GM18508 (cell line): ENCODE results near the gene BOC.

ENCODE experiments used
- ATAC-seq: cut with Tn5 transposase; IDR thresholded peaks from one replicate; pipeline ENCODE4 v1.9.1; 2021; ENCODE audit warnings: moderate number of reproducible peaks; ENCODE audit not compliant: insufficient read depth, unreplicated experiment

The BOC gene

DNA sequence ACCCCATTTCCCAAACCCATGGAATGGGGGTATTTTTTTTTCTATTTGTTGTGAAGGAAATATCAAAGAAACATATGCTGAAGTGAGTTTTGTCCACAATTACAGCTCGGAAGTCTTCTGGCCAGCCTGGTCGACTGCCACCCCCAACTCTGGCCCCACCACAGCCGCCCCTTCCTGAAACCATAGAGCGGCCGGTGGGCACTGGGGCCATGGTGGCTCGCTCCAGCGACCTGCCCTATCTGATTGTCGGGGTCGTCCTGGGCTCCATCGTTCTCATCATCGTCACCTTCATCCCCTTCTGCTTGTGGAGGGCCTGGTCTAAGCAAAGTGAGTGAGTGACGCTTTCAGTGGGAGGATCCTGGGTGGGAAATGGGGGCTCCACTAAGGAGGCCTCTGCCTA is 71.9 kb downstream of the BOC start:
- ATAC-seq: no peak

GRCh38 chr3:113284453-113285050 is 73.2 kb downstream of the BOC start:
- no peak for ATAC-seq

DNA sequence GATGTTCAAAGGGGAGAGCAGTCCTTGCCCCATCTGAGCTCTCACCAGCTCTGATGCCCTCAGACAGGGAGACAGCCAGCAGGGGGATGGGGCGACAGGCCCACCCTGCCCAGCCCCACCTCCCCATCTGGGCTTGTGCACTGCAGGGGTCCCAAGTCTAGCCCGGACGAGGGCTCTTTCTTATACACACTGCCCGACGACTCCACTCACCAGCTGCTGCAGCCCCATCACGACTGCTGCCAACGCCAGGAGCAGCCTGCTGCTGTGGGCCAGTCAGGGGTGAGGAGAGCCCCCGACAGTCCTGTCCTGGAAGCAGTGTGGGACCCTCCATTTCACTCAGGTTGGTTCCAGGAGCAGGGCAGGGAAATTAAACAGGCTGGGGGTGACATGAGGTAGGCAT is 73.9 kb downstream of the BOC start:
- ATAC-seq: no peak

- ATAC-seq: no peak
These were observed 74.4 kb downstream of the BOC start for GRCh38 chr3:113285741-113286140.

DNA sequence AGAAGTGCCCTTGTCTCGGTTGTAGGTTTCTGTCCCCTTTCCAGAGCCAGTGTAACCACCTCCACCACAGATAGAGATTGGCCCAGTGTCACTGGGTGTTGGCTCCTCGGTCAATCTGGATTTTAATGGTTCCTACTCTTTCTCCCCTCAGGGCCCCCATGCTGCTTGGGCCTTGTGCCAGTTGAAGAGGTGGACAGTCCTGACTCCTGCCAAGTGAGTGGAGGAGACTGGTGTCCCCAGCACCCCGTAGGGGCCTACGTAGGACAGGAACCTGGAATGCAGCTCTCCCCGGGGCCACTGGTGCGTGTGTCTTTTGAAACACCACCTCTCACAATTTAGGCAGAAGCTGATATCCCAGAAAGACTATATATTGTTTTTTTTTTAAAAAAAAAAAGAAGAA is 75.2 kb downstream of the BOC start:
- no peak for ATAC-seq

DNA sequence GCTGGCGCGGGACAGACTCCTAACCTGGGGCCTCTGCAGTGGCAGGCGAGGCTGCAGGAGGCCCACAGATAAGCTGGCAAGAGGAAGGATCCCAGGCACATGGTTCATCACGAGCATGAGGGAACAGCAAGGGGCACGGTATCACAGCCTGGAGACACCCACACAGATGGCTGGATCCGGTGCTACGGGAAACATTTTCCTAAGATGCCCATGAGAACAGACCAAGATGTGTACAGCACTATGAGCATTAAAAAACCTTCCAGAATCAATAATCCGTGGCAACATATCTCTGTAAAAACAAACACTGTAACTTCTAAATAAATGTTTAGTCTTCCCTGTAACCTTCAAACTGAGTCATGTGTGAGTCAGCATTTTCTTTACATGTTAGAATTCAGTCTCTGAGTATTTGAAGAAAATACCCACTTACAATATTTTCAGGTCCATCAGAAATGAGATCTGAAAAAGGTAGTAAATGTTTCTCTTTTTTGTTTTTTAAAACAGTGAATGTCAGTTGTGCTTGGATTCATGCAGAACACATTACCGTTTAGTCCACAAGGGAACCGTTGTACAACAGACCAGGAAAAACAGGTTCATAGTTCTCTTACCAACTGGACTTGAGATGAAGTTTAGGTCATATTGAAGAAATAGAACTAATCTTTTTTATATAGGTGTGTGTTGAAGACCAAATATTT is 75.9 kb downstream of the BOC start:
- no peak for ATAC-seq

GRCh38 chr3:113287803-113288648 is 76.7 kb downstream of the BOC start:
- ATAC-seq: no peak

DNA sequence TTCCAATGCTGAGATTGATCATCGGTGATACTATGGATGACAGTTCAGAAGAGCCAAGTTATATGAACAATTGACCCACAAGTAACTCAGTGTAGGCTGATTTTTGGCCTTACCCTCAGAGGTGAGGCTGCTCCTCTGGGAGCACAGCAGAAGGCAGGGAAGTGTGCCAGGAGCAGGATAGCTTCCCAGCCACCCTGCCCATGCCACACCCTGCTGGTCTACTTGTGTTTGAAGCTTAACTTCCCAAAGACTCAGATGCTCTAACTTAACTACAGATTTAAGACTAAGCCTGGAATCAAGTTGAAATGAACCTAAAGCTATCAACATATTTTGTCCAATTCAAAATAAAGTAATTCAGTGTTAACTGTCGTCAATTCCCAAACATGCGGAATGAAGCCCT is 77.5 kb downstream of the BOC start:
- ATAC-seq: no peak

DNA sequence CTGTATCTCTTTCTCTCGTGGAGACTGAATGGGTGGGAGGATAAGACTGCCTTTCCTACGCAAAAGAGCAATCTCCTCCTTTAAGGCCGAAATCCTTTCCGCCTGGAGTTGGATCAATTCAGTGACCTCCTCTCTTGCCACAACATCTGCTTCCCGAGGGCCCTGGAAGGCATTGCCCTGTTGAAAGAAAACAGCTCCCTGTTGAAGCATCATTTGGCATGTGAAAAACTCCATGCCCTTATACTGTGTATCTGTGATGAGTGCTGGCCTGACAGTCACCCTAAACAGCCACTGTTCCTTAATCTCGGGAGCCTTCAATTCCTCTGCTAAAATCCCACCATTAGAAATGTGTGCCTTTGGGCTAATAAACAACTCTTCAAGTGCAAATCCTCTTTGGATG is 80.2 kb downstream of the BOC start:
- no peak for ATAC-seq

DNA sequence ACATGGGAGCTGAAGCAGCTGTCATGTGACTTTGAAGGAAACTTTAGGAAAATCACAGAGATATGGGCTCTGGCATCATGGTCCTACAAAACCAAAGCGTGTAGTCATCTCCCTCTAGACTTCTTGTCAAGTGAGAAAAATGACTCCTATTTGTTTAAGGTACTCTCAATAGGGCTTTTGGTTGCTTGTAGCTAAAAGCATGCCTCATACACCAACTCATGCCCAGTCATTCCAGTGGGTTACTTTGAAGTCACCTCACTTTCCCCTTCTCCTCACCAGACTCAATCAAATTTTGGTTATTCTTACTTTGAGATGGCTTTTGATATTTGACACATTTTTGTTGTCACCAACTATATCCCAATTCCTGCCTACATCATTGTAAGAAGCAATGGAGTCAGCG is 81.6 kb downstream of the BOC start:
- ATAC-seq: no peak

DNA sequence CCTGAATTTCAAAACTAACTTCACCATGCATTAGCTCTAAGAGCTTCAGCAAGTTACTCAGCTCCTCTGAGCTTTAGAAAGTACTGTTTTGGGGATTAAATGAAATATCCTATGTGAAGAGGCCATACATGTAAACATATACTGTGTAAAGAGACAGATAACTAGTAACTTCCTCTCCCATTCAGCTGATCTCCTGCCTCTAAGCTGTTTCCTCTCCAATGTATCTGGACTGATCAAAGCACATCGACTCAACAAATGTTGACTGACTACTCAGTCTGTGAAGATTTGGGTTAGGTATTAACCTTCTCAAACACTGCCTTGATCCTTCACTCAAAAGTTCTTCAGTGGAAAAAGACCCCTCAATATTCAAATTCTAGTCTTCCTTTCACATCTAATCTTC is 82.0 kb downstream of the BOC start:
- ATAC-seq: no peak

DNA sequence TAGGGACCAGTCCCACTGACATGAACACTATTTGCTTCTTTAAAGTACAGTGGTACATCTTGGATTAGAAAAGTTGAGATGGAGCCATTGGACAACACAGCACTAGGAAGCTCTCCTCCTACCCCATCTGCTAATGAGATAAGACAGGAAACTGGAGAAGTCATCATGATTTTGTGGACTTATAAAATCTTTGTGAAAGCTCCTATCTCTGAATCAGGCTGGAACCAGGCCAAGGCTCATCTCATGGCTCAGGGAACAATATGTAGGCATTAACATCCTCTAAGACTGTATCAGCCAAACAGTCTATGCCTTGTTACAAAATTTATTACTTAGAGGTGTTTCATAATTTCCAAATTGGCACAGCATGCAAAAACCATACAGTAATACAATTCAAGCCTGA is 84.1 kb downstream of the BOC start:
- no peak for ATAC-seq

DNA sequence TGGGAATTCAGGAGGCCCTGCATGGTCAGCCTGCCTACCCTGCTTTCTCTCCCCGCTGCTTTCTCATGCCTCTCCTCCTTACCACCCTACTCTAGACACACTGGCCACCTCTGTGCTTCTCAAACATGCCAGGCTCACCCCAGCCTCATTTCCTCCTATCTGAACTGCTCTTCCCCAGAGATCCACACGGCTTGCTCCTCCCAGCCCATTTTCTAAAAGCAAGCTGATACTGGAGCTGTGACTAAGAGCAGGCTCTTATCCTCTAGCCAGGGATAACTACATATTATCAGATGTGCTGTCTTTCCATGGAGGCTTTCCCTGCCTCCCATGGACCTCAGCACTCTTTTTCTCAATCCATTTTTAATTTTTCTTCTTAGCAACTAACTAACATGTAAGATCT is 85.9 kb downstream of the BOC start:
- no peak for ATAC-seq

- no peak for ATAC-seq
These were observed 86.5 kb downstream of the BOC start for GRCh38 chr3:113297841-113298240.

- no peak for ATAC-seq
These were observed 89.2 kb downstream of the BOC start for GRCh38 chr3:113300596-113300995.

- no peak for ATAC-seq
These were observed 92.7 kb downstream of the BOC start for GRCh38 chr3:113304102-113304501.

GRCh38 chr3:113304856-113305540 is 93.6 kb downstream of the BOC start:
- no peak for ATAC-seq

- no peak for ATAC-seq
These were observed 99.6 kb downstream of the BOC start for GRCh38 chr3:113310960-113311359.

DNA sequence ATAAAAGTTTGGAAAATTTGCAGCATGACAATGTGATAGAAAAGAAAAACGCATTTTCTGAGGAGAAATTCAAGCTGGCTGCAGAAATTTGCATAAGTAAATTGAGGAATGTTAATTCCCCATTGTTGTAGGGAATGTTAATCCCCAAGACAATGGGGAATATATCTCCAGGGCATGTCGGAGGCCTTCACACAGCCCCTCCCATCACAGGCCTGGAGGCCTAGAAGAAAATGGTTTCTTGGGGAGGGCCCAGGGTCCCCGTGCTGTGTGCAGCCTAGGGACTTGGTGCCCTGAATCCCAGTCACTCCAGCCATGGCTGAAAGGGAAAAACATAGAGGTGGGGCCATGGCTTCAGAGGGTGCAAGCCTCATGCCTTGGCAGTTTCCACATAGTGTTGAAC is 101.1 kb downstream of the BOC start:
- ATAC-seq: no peak

- no peak for ATAC-seq
These were observed 103.6 kb downstream of the BOC start for GRCh38 chr3:113314923-113315322.

DNA sequence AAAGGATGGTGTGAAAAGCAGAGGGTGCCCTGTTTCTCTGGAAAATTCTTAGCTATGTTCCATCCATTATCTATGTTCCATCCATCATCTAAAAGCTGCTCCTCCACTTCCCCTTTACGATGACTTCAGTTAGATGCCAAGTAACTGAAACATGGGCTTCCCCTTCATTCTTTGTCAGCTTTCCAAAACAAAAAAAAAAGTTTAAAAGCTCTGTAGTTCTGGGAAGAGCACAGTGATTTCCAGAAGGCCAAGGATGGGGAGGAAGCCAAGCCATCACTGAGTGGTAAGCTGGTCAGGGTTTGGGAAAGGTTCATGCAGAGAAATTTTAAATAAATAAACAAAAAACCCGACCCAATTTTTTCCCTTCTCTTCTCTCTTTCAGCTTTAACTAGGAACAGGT is 118.4 kb downstream of the BOC start:
- no peak for ATAC-seq
